DOHH2 (cell line): Measurements from ENCODE around the gene TGFB2.

Experiments
- H3F3A ChIP-seq: fragments of 200-600 bp; sonication (generic), shearing (Covaris generic); 2 replicates; pipeline ENCODE4 v1.6.0; 2016; ENCODE audit warnings: antibody characterized with exemption, mild to moderate bottlenecking; ENCODE audit not compliant: control insufficient read depth, insufficient read depth
- H3K27ac ChIP-seq: fragments of 200-600 bp; sonication (generic); 2 replicates; pipeline ENCODE4 v1.5.1; 2014; ENCODE audit warnings: low read depth, mild to moderate bottlenecking, low read length, moderate library complexity
- H3K27me3 ChIP-seq: fragments of 200-600 bp; sonication (generic); 2 replicates; pipeline ENCODE4 v1.6.1; 2014; ENCODE audit warnings: mild to moderate bottlenecking, low read length, mixed read lengths; ENCODE audit not compliant: control insufficient read depth
- H3K36me3 ChIP-seq: fragments of 200-600 bp; sonication (generic); 2 replicates; pipeline ENCODE4 v1.6.1; 2014; ENCODE audit warnings: mild to moderate bottlenecking, low read length, moderate library complexity, mixed read lengths; ENCODE audit not compliant: control insufficient read depth
- H3K4me1 ChIP-seq: fragments of 200-600 bp; sonication (generic); 2 replicates; pipeline ENCODE4 v1.6.1; 2014; ENCODE audit warnings: mild to moderate bottlenecking, low read length, mixed read lengths; ENCODE audit not compliant: control insufficient read depth
- H3K4me2 ChIP-seq: fragments of 200-600 bp; sonication (generic); 2 replicates; pipeline ENCODE4 v1.6.0; 2014; ENCODE audit warnings: mild to moderate bottlenecking, low read length, moderate library complexity
- H3K4me3 ChIP-seq: fragments of 200-600 bp; sonication (generic); 2 replicates; pipeline ENCODE4 v1.5.1; 2014; ENCODE audit warnings: mild to moderate bottlenecking, low read length, mixed read lengths
- H3K79me2 ChIP-seq: fragments of 200-600 bp; sonication (generic); 2 replicates; pipeline ENCODE4 v1.6.1; 2014; ENCODE audit warnings: mild to moderate bottlenecking, low read length, mixed read lengths; ENCODE audit not compliant: control insufficient read depth
- H3K9me2 ChIP-seq: fragments of 200-600 bp; sonication (generic); replicated peaks from 2 replicates; pipeline ENCODE4 v1.6.1; 2014; ENCODE audit warnings: mild to moderate bottlenecking, low read length, mixed read lengths; ENCODE audit not compliant: control insufficient read depth
- H3K9me3 ChIP-seq: fragments of 200-600 bp; sonication (generic); 2 replicates; pipeline ENCODE4 v1.6.1; 2014; ENCODE audit warnings: antibody characterized with exemption, low read length, mixed read lengths; ENCODE audit not compliant: control insufficient read depth, insufficient read depth
- H4K20me1 ChIP-seq: fragments of 200-600 bp; sonication (generic); 2 replicates; pipeline ENCODE4 v1.6.0; 2014; ENCODE audit warnings: low read depth, mild to moderate bottlenecking, antibody characterized with exemption, low read length, moderate library complexity; ENCODE audit not compliant: control insufficient read depth, insufficient read depth
- EZH2phosphoT487 ChIP-seq: fragments of 200-600 bp; sonication (generic); IDR thresholded peaks from 2 replicates; pipeline ENCODE4 v1.6.1; 2017; ENCODE audit warnings: borderline replicate concordance, mild to moderate bottlenecking, antibody characterized with exemption, low read length, moderate library complexity, mixed read lengths
- TF ChIP-seq, protein P1 (sequence below): fragments of 200-600 bp; sonication (generic); IDR thresholded peaks from one replicate; pipeline ENCODE4 v1.5.1; 2014; ENCODE audit warnings: antibody characterized with exemption, mild to moderate bottlenecking, low read depth, low read length; ENCODE audit not compliant: poor library complexity, severe bottlenecking

The TGFB2 gene

DNA sequence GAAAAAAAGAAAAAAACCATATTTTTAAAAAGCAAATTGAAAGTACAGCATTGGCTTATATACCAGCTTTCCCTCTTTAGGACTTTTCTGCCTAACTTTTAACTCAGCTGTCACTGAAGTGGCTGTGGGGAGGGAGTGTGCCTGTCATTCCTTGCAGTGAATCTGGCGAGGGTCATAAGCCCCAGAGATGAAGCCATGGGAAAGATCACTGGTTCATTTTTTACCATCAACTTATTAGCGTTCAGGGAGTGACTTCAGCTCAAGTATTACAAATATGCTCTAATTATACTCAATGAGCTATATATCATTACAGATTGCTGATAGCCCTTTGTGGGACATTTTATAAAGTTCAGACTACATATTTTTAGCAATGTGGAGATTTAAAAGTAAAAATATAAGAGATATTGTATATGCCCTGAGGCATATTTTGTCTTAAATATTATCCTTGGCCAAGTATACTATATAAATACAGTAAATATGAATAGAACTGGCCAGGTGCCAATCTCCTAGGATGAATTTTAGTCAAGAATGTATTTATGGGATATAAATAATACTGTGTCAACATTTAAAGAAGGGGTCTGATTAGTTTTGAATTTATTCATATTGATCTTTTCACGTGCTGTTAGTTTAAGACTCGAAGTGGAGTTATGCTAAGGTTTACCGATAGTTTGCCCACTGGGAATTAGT is 4.4 kb downstream of the TGFB2 start:
- H4K20me1 ChIP-seq = no peaks in the 10 kb centered on the region
- H3K4me1 ChIP-seq = peaks cover 43% of the 10 kb centered on the region
- peak overlapping the region; percentile 19 for H3K4me2 ChIP-seq
- no peaks in the 10 kb centered on the region for H3K9me3 ChIP-seq
- no peak overlapping the region for H3K4me3 ChIP-seq
- H3K79me2 ChIP-seq = no peaks in the 10 kb centered on the region
- 0 out of 2 replicates have a peak, but pooled peaks cover 3% of the 10 kb centered on the region for H3F3A ChIP-seq
- no peak overlapping the region for H3K27ac ChIP-seq
- H3K9me2 ChIP-seq = no peaks in the 10 kb centered on the region
- no peaks in the 10 kb centered on the region for H3K36me3 ChIP-seq
- TF ChIP-seq EZH2phosphoT487 = no peak
- TF ChIP-seq, protein P1, sequence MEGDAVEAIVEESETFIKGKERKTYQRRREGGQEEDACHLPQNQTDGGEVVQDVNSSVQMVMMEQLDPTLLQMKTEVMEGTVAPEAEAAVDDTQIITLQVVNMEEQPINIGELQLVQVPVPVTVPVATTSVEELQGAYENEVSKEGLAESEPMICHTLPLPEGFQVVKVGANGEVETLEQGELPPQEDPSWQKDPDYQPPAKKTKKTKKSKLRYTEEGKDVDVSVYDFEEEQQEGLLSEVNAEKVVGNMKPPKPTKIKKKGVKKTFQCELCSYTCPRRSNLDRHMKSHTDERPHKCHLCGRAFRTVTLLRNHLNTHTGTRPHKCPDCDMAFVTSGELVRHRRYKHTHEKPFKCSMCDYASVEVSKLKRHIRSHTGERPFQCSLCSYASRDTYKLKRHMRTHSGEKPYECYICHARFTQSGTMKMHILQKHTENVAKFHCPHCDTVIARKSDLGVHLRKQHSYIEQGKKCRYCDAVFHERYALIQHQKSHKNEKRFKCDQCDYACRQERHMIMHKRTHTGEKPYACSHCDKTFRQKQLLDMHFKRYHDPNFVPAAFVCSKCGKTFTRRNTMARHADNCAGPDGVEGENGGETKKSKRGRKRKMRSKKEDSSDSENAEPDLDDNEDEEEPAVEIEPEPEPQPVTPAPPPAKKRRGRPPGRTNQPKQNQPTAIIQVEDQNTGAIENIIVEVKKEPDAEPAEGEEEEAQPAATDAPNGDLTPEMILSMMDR = no peak
- peaks cover 47% of the 10 kb centered on the region for H3K27me3 ChIP-seq

DNA sequence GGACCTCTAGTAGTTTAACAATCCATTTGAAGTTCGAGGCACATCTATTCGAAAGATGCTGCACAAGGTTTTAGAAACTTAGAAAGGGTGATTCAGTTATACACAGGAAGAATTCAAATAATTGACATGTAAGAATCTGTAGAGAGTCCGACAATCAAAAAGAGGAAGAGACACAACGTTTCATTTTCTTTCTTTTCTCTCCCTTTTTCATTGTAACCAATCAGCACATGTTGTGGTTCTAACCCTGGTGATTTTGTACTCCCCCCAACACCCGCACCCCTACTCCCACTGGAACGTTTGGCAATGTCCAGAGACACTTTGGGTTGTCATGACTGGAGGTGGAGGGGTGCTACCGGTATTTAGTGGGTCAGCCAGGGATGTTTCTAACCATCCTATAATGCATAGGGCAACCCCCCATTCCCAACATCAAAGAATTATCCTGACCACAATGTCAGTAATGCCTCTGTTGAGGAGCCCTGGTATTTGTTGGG is 4.9 kb downstream of the TGFB2 start:
- Histone ChIP-seq H3K79me2 (no peaks in the 10 kb centered on the region), H3K27me3 (peaks cover 41% of the 10 kb centered on the region), H3K36me3 (no peaks in the 10 kb centered on the region), H3K9me3 (no peaks in the 10 kb centered on the region), H3K27ac (no peak overlapping the region), H3K9me2 (no peaks in the 10 kb centered on the region), H3K4me3 (no peak overlapping the region), H3K4me2 (peak overlapping the region; percentile 19), H3F3A (0 out of 2 replicates have a peak, but pooled peaks cover 3% of the 10 kb centered on the region), H3K4me1 (peaks cover 37% of the 10 kb centered on the region), H4K20me1 (no peaks in the 10 kb centered on the region)
- TF ChIP-seq, protein P1 = no peak

DNA sequence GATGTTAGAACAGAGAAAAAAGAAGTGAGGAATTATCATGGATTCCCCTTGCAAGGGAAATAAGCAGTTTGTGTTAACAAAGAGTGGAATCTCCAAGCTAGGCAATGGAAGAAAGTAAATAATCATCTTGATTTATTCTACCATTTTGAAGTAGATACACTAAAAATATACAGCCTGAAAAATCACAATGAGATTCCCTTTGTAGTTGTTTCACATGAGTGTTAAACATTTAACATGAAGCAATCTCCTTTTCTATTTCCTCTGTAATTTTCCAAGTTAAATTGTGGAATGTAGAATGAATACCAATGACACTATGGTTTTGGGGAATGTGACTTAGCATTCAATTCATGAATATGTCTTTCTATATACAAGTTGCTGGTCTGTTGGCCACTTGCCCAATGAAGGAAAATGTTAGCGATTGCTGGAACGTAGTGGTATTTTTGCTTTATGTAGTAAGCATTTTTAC is 5.7 kb downstream of the TGFB2 start:
- Histone ChIP-seq H3K36me3 (no peaks in the 10 kb centered on the region), H3K79me2 (no peaks in the 10 kb centered on the region), H3F3A (0 out of 2 replicates have a peak, but pooled peaks cover 3% of the 10 kb centered on the region), H3K27me3 (peaks cover 34% of the 10 kb centered on the region), H3K27ac (no peak overlapping the region), H3K4me3 (no peak overlapping the region), H4K20me1 (no peaks in the 10 kb centered on the region), H3K4me2 (no peak overlapping the region), H3K4me1 (peaks cover 32% of the 10 kb centered on the region), H3K9me3 (no peaks in the 10 kb centered on the region), H3K9me2 (no peaks in the 10 kb centered on the region)
- TF ChIP-seq, protein P1 = no peak
- no peak for TF ChIP-seq EZH2phosphoT487
